HepG2 (cell line): ENCODE results near the gene FGF19. TPM values are rescaled to one million over a fixed set of nuclear protein-coding genes. Genes with fewer than 3 reads are reported as not detected.

Experiments
- CC2D1A ChIP-seq: sonication (generic); formaldehyde crosslinking; IDR thresholded peaks from 2 replicates; pipeline ENCODE4 v1.8.1; 2023; ENCODE audit warnings: mild to moderate bottlenecking, missing genetic modification reagents
- DNMT3B ChIP-seq: conservative IDR thresholded peaks from 2 replicates; pipeline ENCODE4 v1.6.1; 2016; ENCODE audit warnings: missing biosample characterization, control low read depth
- EHMT2 ChIP-seq: fragments of 200-600 bp; sonication (generic); IDR thresholded peaks from 2 replicates; pipeline ENCODE4 v1.7.0; 2017; ENCODE audit warnings: antibody characterized with exemption, low read depth, low read length, borderline replicate concordance
- FLYWCH1 ChIP-seq: sonication (generic); formaldehyde crosslinking; IDR thresholded peaks from 2 replicates; pipeline ENCODE4 v1.8.1; 2023; ENCODE audit warnings: mild to moderate bottlenecking, missing genetic modification reagents
- FOXJ3 ChIP-seq: sonication (generic); formaldehyde crosslinking; IDR thresholded peaks from 2 replicates; pipeline ENCODE4 v1.4.0; 2020; ENCODE audit warnings: missing genetic modification reagents, mild to moderate bottlenecking, borderline replicate concordance
- JARID2 ChIP-seq: sonication (generic); formaldehyde crosslinking; IDR thresholded peaks from 2 replicates; pipeline ENCODE4 v1.8.1; 2023; ENCODE audit warnings: missing genetic modification reagents, inconsistent platforms; ENCODE audit not compliant: insufficient replicate concordance
- KLF16 ChIP-seq, 2 experiments: sonication (generic) in 1 of 2; formaldehyde crosslinking in 1 of 2; IDR thresholded peaks; 2 replicates each; pipeline versions ENCODE4 v1.6.1 to v1.8.0; 2016 to 2023; ENCODE audit warnings: missing genetic modification reagents in 2 of 2, missing compliant biosample characterization in 1 of 2
- NFRKB ChIP-seq: fragments of 450-650 bp; IDR thresholded peaks from 2 replicates; pipeline ENCODE4 v1.6.1; 2017
- NR1H2 ChIP-seq: sonication (generic); formaldehyde crosslinking; IDR thresholded peaks from 2 replicates; pipeline ENCODE4 v1.8.1; 2022; ENCODE audit warnings: low read depth, missing genetic modification reagents, borderline replicate concordance
- ZMYM3 ChIP-seq: sonication (generic); formaldehyde crosslinking; IDR thresholded peaks from 2 replicates; pipeline ENCODE4 v1.5.1; 2020; ENCODE audit warnings: mild to moderate bottlenecking, missing genetic modification reagents
- ZNF34 ChIP-seq: sonication (generic); formaldehyde crosslinking; IDR thresholded peaks from 2 replicates; pipeline ENCODE4 v1.4.0; 2020; ENCODE audit warnings: mild to moderate bottlenecking, missing genetic modification reagents, borderline replicate concordance
- ZNF530 ChIP-seq: sonication (generic); formaldehyde crosslinking; IDR thresholded peaks from 2 replicates; pipeline ENCODE4 v1.5.0; 2020; ENCODE audit warnings: low read depth, mild to moderate bottlenecking, missing genetic modification reagents
- ZNF816 ChIP-seq: sonication (generic); formaldehyde crosslinking; IDR thresholded peaks from 2 replicates; pipeline ENCODE4 v1.8.0; 2022; ENCODE audit warnings: missing genetic modification reagents, mild to moderate bottlenecking, borderline replicate concordance
- ZSCAN25 ChIP-seq: sonication (generic); formaldehyde crosslinking; IDR thresholded peaks from 2 replicates; pipeline ENCODE4 v1.8.0; 2022; ENCODE audit warnings: mild to moderate bottlenecking, missing genetic modification reagents
- polyA plus RNA-seq, 8 experiments: library from polyadenylated mRNA; depleted of rRNA in 3 of 8; stranded (reverse) in 7 of 8; unstranded in 1 of 8; fragments of >200 nt; fragmentation: Illumina TruSeq in 4 of 8; extraction: Trizol in 4 of 8; gene quantifications; 2 replicates each; pipeline versions ENCODE4 v1.2.1 to v1.2.3, GENCODE V29; 2011 to 2016; ENCODE audit warnings: low read depth in 4 of 8, missing spikeins in 1 of 8, mixed read lengths in 1 of 8; ENCODE audit not compliant: insufficient read depth in 1 of 8
- total RNA-seq, 5 experiments: library from RNA; depleted of rRNA; stranded (reverse); fragments of >200 nt; fragmentation: Illumina TruSeq; extraction: Trizol; gene quantifications; 2 replicates each; pipeline ENCODE4 v1.2.3, GENCODE V29; 2016; ENCODE audit warnings: low read depth in 1 of 5
- TF ChIP-seq, protein P1 (sequence below), 2 experiments: fragments of 450-650 bp in 1 of 2; sonication (generic) in 1 of 2; formaldehyde crosslinking in 1 of 2; IDR thresholded peaks; 2 replicates each; pipeline versions ENCODE4 v1.6.1 to v1.8.0; 2016 to 2022; ENCODE audit warnings: antibody characterized with exemption in 1 of 2, mild to moderate bottlenecking in 1 of 2, missing genetic modification reagents in 1 of 2
- TF ChIP-seq, protein P2 (sequence below): sonication (generic); formaldehyde crosslinking; IDR thresholded peaks from 2 replicates; pipeline ENCODE4 v1.5.0; 2020; ENCODE audit warnings: mild to moderate bottlenecking, missing genetic modification reagents, moderate library complexity
- TF ChIP-seq, protein P3 (sequence below): sonication (generic); formaldehyde crosslinking; IDR thresholded peaks from 2 replicates; pipeline ENCODE4 v1.5.0; 2020; ENCODE audit warnings: missing genetic modification reagents

The FGF19 gene
- total and polyA plus RNA-seq, 2 of the 13 experiments (the other 11 are each of a cell fraction or from before 2014, with no cell fraction given), result 0.07 TPM; not detected in 1

DNA sequence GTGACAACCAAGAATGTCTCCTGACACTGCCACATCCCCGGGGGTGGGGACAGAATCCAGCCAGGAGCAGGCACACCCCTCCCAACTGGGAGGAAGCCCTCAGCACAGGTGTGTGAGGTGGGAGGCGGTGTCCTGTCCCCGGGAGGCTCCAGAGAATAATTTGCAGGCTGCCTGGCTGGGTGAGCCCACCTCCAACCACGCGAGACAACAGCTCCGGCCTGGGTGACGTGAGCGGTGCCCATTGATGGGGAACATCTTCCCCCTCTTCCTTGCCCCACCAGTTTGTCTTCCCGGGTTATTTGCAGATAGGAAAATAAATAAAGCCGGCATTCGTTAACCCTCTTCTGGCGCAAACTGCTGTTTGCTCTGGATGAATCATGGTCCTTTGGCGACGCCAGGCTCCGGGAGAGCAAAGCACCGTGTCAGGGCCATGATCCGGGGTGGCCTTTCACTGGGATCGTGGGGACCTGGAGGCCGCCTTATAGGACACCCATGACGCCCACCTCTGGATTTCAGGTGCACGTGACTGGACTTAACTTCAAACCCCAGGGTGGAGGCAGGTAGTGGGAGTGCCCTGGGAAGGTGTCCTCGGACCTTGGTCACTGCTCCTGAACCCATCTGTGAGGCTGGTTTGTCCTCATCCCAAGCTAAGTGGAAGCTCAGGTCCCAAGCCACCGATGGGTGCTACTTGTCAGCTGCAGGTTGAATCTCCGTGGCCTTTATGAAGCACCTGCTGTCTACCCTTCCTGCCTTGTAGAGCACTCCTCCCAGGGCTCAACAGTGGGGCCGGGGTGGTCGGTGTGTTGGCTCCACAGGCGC, 49.0 kb downstream of the FGF19 start (continued):
- TF ChIP-seq, protein P1, sequence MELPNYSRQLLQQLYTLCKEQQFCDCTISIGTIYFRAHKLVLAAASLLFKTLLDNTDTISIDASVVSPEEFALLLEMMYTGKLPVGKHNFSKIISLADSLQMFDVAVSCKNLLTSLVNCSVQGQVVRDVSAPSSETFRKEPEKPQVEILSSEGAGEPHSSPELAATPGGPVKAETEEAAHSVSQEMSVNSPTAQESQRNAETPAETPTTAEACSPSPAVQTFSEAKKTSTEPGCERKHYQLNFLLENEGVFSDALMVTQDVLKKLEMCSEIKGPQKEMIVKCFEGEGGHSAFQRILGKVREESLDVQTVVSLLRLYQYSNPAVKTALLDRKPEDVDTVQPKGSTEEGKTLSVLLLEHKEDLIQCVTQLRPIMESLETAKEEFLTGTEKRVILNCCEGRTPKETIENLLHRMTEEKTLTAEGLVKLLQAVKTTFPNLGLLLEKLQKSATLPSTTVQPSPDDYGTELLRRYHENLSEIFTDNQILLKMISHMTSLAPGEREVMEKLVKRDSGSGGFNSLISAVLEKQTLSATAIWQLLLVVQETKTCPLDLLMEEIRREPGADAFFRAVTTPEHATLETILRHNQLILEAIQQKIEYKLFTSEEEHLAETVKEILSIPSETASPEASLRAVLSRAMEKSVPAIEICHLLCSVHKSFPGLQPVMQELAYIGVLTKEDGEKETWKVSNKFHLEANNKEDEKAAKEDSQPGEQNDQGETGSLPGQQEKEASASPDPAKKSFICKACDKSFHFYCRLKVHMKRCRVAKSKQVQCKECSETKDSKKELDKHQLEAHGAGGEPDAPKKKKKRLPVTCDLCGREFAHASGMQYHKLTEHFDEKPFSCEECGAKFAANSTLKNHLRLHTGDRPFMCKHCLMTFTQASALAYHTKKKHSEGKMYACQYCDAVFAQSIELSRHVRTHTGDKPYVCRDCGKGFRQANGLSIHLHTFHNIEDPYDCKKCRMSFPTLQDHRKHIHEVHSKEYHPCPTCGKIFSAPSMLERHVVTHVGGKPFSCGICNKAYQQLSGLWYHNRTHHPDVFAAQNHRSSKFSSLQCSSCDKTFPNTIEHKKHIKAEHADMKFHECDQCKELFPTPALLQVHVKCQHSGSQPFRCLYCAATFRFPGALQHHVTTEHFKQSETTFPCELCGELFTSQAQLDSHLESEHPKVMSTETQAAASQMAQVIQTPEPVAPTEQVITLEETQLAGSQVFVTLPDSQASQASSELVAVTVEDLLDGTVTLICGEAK (IDR thresholded peaks at IDR 0.05), result no peak
- TF ChIP-seq, protein P1 (CRISPR knock-in tag; IDR thresholded peaks at IDR 0.05), result peak; percentile 67
- TF ChIP-seq, protein P2, sequence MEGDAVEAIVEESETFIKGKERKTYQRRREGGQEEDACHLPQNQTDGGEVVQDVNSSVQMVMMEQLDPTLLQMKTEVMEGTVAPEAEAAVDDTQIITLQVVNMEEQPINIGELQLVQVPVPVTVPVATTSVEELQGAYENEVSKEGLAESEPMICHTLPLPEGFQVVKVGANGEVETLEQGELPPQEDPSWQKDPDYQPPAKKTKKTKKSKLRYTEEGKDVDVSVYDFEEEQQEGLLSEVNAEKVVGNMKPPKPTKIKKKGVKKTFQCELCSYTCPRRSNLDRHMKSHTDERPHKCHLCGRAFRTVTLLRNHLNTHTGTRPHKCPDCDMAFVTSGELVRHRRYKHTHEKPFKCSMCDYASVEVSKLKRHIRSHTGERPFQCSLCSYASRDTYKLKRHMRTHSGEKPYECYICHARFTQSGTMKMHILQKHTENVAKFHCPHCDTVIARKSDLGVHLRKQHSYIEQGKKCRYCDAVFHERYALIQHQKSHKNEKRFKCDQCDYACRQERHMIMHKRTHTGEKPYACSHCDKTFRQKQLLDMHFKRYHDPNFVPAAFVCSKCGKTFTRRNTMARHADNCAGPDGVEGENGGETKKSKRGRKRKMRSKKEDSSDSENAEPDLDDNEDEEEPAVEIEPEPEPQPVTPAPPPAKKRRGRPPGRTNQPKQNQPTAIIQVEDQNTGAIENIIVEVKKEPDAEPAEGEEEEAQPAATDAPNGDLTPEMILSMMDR (CRISPR knock-in tag), result peak; percentile 57
- TF ChIP-seq, protein P3, sequence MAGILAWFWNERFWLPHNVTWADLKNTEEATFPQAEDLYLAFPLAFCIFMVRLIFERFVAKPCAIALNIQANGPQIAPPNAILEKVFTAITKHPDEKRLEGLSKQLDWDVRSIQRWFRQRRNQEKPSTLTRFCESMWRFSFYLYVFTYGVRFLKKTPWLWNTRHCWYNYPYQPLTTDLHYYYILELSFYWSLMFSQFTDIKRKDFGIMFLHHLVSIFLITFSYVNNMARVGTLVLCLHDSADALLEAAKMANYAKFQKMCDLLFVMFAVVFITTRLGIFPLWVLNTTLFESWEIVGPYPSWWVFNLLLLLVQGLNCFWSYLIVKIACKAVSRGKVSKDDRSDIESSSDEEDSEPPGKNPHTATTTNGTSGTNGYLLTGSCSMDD, result no peak
- TF ChIP-seq ZNF816 (CRISPR knock-in tag), result no peak
- TF ChIP-seq ZSCAN25, result 0 out of 2 replicates have a peak, but pooled peaks have one; percentile 32
- TF ChIP-seq ZNF530 (CRISPR knock-in tag), result no peak
- TF ChIP-seq ZNF34 (CRISPR knock-in tag), result no peak
- TF ChIP-seq NFRKB, result no peak
- TF ChIP-seq NR1H2 (CRISPR knock-in tag), result no peak
- no peak for TF ChIP-seq JARID2 (CRISPR knock-in tag)
- no peak; the same call in 1 of the 2 replicates for TF ChIP-seq ZMYM3
- TF ChIP-seq CC2D1A (CRISPR knock-in tag), result no peak
- no peak for TF ChIP-seq EHMT2
- TF ChIP-seq KLF16 (CRISPR knock-in tag; IDR thresholded peaks at IDR 0.05), result peak in 1 of 2 experiments; percentile 76; a peak in 1 of 4 replicates
- TF ChIP-seq DNMT3B, result no peak
- TF ChIP-seq FOXJ3 (CRISPR knock-in tag), result no peak
- TF ChIP-seq FLYWCH1 (CRISPR knock-in tag), result no peak
